Endothelial cell of umbilical vein (primary cell): Measurements from ENCODE around the gene PDS5B. TPM values are rescaled to one million over a fixed set of nuclear protein-coding genes. Genes with fewer than 3 reads are reported as not detected.

Experiments used
- BruUV-seq: library from RNA; stranded (reverse); fragments of 400-500 nt; replicated peaks from 2 replicates; lab custom pipeline; 2021; lab: Mats Ljungman, UMichigan
- CTCF ChIA-PET: fragments of 300-600, 350-600 bp; sonication (Branson Sonifier 250); formaldehyde crosslinking; loops from one replicate; lab custom pipeline; 2021; ENCODE audit warnings: antibody characterized with exemption, inconsistent platforms; lab: Charles Lee
- POLR2A ChIA-PET: fragments of 300-600, 350-600 bp; sonication (Branson Sonifier 250); formaldehyde crosslinking; loops from one replicate; lab custom pipeline; 2021; ENCODE audit warnings: antibody characterized with exemption, inconsistent platforms; lab: Charles Lee
- DNase-seq: peaks from one replicate; pipeline ENCODE4 v3.0.0-alpha.2; 2011; ENCODE audit warnings: low read depth, low spot score
- FAIRE-seq: peaks from 2 replicates; lab custom pipeline; 2011; peaks lifted over from hg19 to GRCh38; lab: Jason Lieb, UNC
- H2AFZ ChIP-seq: 2 replicates; pipeline ENCODE4 v1.6.0; 2012; ENCODE audit warnings: low read depth, low read length, control low read depth, inconsistent platforms
- H3K27ac ChIP-seq: 2 replicates; pipeline ENCODE4 v1.5.1; 2011; ENCODE audit warnings: low read depth, mild to moderate bottlenecking, control low read depth, low read length, moderate library complexity; ENCODE audit not compliant: insufficient read depth
- H3K27me3 ChIP-seq, 2 experiments: 2 replicates each; pipeline versions ENCODE4 v1.6.0 to v1.6.1; 2011; ENCODE audit warnings: low read length in 2 of 2, mixed read lengths in 1 of 2; ENCODE audit not compliant: control insufficient read depth in 2 of 2, insufficient read depth in 2 of 2
- H3K36me3 ChIP-seq, 2 experiments: 2 replicates in 1 of 2; 3 replicates in 1 of 2; pipeline ENCODE4 v1.5.1; 2011; ENCODE audit warnings: low read length in 2 of 2, mild to moderate bottlenecking in 1 of 2, moderate library complexity in 1 of 2; ENCODE audit not compliant: control insufficient read depth in 2 of 2, insufficient read depth in 2 of 2; ENCODE audit errors: extremely low read depth in 1 of 2
- H3K4me1 ChIP-seq: 3 replicates; pipeline ENCODE4 v1.5.1; 2011; ENCODE audit warnings: mild to moderate bottlenecking, low read length; ENCODE audit not compliant: control insufficient read depth, insufficient read depth; ENCODE audit errors: extremely low read depth
- H3K4me2 ChIP-seq: 2 replicates; pipeline ENCODE4 v1.6.1; 2011; ENCODE audit warnings: low read length, control low read depth, mixed read lengths; ENCODE audit not compliant: insufficient read depth
- H3K4me3 ChIP-seq, 3 experiments: fragments of 200-600 bp in 1 of 3; sonication (generic), shearing (Covaris generic) in 1 of 3; replicated peaks in 1 of 3; 2 replicates each; pipeline ENCODE4 v1.5.1; 2011 to 2016; ENCODE audit warnings: control low read depth in 3 of 3, low read length in 3 of 3, mild to moderate bottlenecking in 2 of 3, inconsistent platforms in 1 of 3, low read depth in 1 of 3, moderate library complexity in 1 of 3; ENCODE audit not compliant: insufficient read depth in 1 of 3
- H3K79me2 ChIP-seq: 2 replicates; pipeline ENCODE4 v1.6.0; 2012; ENCODE audit warnings: low read length, inconsistent platforms; ENCODE audit not compliant: control insufficient read depth, insufficient read depth
- H3K9ac ChIP-seq: replicated peaks from 2 replicates; pipeline ENCODE3; 2011; ENCODE audit warnings: low read length, control low read depth; ENCODE audit not compliant: insufficient read depth; ENCODE audit errors: extremely low read depth
- H3K9me1 ChIP-seq: replicated peaks from 3 replicates; pipeline ENCODE4 v1.6.0; 2011; ENCODE audit warnings: mild to moderate bottlenecking, low read length; ENCODE audit not compliant: control insufficient read depth, insufficient read depth; ENCODE audit errors: extremely low read depth
- H3K9me3 ChIP-seq: replicated peaks from 2 replicates; pipeline ENCODE4 v1.5.1; 2012; ENCODE audit warnings: low read length, inconsistent platforms; ENCODE audit not compliant: control insufficient read depth, insufficient read depth
- H4K20me1 ChIP-seq: replicated peaks from 2 replicates; pipeline ENCODE3; 2011; ENCODE audit warnings: mild to moderate bottlenecking, low read length; ENCODE audit not compliant: control insufficient read depth, insufficient read depth; ENCODE audit errors: extremely low read depth
- EZH2 ChIP-seq: IDR thresholded peaks from 2 replicates; pipeline ENCODE4 v1.6.1; 2012; ENCODE audit warnings: borderline replicate concordance, low read depth, mild to moderate bottlenecking, moderate library complexity, low read length, inconsistent platforms; ENCODE audit not compliant: severe bottlenecking
- FOS ChIP-seq: IDR thresholded peaks from 2 replicates; pipeline ENCODE4 v1.6.1; 2011; ENCODE audit warnings: mild to moderate bottlenecking, low read length, moderate library complexity, borderline replicate concordance; ENCODE audit not compliant: insufficient read depth
- GATA2 ChIP-seq: IDR thresholded peaks from 2 replicates; pipeline ENCODE4 v1.7.0; 2011; ENCODE audit warnings: low read depth, mild to moderate bottlenecking, moderate library complexity, mixed read lengths, low read length; ENCODE audit not compliant: insufficient read length, insufficient read depth
- JUN ChIP-seq: IDR thresholded peaks from 2 replicates; pipeline ENCODE4 v1.6.1; 2011; ENCODE audit warnings: borderline replicate concordance, low read depth; ENCODE audit not compliant: insufficient read length, insufficient read depth
- MYC ChIP-seq: IDR thresholded peaks from one replicate; pipeline ENCODE4 v1.6.1; 2011; ENCODE audit warnings: mild to moderate bottlenecking, low read depth, low read length
- POLR2A ChIP-seq: IDR thresholded peaks from 2 replicates; pipeline ENCODE4 v1.6.1; 2012; ENCODE audit warnings: low read depth, mild to moderate bottlenecking, control low read depth, low read length
- POLR2AphosphoS5 ChIP-seq: IDR thresholded peaks from 2 replicates; pipeline ENCODE4 v1.6.1; 2012; ENCODE audit warnings: low read depth, mild to moderate bottlenecking, control low read depth, low read length, moderate library complexity; ENCODE audit not compliant: insufficient read depth
- dilution Hi-C: fragments of 300-500 bp; cut with MboI; formaldehyde crosslinking; loops from one replicate; pipeline ENCODE4 v1.15.0; 2019; ENCODE audit warnings: low sequenced_read_pairs; ENCODE audit not compliant: extremely low pct_ligation_motif_present
- intact Hi-C: fragments of 100-400 bp; cut with micrococcal nuclease; formaldehyde crosslinking; loops from one replicate; pipeline ENCODE4 v1.10.0; 2022
- polyA plus RNA-seq, 4 experiments: library from polyadenylated mRNA; depleted of rRNA in 3 of 4; stranded (reverse) in 3 of 4; unstranded in 1 of 4; fragments of >200 nt; gene quantifications; 2 replicates each; pipeline versions ENCODE4 v1.2.1 to v1.2.3, GENCODE V29; 2011 to 2012; ENCODE audit warnings: missing spikeins in 1 of 4
- total RNA-seq: library from RNA; stranded (reverse); gene quantifications from 2 replicates; pipeline ENCODE4 v1.2.3, GENCODE V29; 2021
- TF ChIP-seq, protein P1 (sequence below), 2 donors: IDR thresholded peaks; 1 replicate in 1 of 2; 2 replicates in 1 of 2; pipeline ENCODE4 v1.5.1; 2011; ENCODE audit warnings: low read length in 2 of 2, mild to moderate bottlenecking in 2 of 2, moderate library complexity in 2 of 2, control low read depth in 1 of 2, inconsistent platforms in 1 of 2, low read depth in 1 of 2; ENCODE audit not compliant: insufficient read depth in 1 of 2; ENCODE audit errors: extremely low read depth in 1 of 2
- TF ChIP-seq, protein P2 (sequence below): IDR thresholded peaks from 2 replicates; pipeline ENCODE4 v1.6.1; 2011; ENCODE audit not compliant: insufficient read depth, insufficient read length

The PDS5B gene
- total and polyA plus RNA-seq, 2 donors (not counting 3 experiments of a cell fraction or from before 2014, with no cell fraction given) = 3.9 to 40.3 TPM

DNA sequence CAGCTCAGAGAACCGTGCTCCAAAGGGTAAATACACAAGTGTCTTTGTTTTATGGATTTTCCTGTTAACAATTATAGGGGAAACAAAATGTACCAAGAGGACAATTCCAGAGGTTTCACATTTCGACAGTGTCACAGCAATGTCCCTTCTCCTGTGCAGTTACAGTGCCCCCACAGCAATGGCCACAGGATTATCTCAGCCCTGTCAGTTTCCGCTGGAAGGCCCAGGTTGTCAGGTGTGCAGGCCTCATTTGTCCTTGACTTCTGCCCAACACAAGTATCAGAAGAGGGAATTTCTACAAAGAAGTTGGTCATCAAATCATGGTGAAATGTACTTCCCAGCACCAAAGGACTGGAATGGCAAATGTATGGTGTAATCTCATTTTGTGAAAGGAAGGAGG, 36.5 kb upstream of the PDS5B start:
- no peak overlapping the region for H3K4me3 ChIP-seq
- no peak overlapping the region for H3K4me2 ChIP-seq
- H3K9me3 ChIP-seq = no peaks in the 10 kb centered on the region
- H3K79me2 ChIP-seq = no peaks in the 10 kb centered on the region
- H2AFZ ChIP-seq = no peak overlapping the region
- no TSS peak for BruUV-seq
- no peaks in the 10 kb centered on the region for H3K4me1 ChIP-seq
- CTCF ChIA-PET = interaction anchor here (1.2 kb wide), 1 partner anchor 11 kb away, joined by 3 read pairs; no protein-coding TSS in a partner anchor
- dilution Hi-C loops (no loop called here), intact Hi-C loops (no loop called here)
- H4K20me1 ChIP-seq = no peaks in the 10 kb centered on the region
- no peak for TF ChIP-seq FOS
- TF ChIP-seq, protein P1, sequence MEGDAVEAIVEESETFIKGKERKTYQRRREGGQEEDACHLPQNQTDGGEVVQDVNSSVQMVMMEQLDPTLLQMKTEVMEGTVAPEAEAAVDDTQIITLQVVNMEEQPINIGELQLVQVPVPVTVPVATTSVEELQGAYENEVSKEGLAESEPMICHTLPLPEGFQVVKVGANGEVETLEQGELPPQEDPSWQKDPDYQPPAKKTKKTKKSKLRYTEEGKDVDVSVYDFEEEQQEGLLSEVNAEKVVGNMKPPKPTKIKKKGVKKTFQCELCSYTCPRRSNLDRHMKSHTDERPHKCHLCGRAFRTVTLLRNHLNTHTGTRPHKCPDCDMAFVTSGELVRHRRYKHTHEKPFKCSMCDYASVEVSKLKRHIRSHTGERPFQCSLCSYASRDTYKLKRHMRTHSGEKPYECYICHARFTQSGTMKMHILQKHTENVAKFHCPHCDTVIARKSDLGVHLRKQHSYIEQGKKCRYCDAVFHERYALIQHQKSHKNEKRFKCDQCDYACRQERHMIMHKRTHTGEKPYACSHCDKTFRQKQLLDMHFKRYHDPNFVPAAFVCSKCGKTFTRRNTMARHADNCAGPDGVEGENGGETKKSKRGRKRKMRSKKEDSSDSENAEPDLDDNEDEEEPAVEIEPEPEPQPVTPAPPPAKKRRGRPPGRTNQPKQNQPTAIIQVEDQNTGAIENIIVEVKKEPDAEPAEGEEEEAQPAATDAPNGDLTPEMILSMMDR (IDR thresholded peaks at IDR 0.05; ENCODE audit: extremely low read depth in 1 of 2, insufficient read depth in 1 of 2, low read depth in 1 of 2, low read length in 2 of 2) = no peak
- TF ChIP-seq MYC = no peak
- no peak for TF ChIP-seq EZH2
- no peak for TF ChIP-seq POLR2A
- TF ChIP-seq, protein P2, sequence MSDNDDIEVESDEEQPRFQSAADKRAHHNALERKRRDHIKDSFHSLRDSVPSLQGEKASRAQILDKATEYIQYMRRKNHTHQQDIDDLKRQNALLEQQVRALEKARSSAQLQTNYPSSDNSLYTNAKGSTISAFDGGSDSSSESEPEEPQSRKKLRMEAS = no peak
- TF ChIP-seq GATA2 = no peak
- no peak for TF ChIP-seq JUN
- no peak for TF ChIP-seq POLR2AphosphoS5
- no peaks in the 10 kb centered on the region for H3K36me3 ChIP-seq
- POLR2A ChIA-PET = no interaction called here
- no peak for DNase-seq
- H3K9me1 ChIP-seq = no peaks in the 10 kb centered on the region
- no peak for FAIRE-seq
- no peak overlapping the region for H3K9ac ChIP-seq
- H3K27ac ChIP-seq = no peak overlapping the region
- H3K27me3 ChIP-seq = peaks cover 0 to 3% of the 10 kb centered on the region in 2 experiments
